ENCODE measurements around the gene DMD. TPM values are rescaled to one million over a fixed set of nuclear protein-coding genes. Genes with fewer than 3 reads are reported as not detected.

The DMD gene
- total RNA-seq, 4 donors from 2014 or later, result 18.7 to 69.5 (median 38.5) TPM

DNA sequence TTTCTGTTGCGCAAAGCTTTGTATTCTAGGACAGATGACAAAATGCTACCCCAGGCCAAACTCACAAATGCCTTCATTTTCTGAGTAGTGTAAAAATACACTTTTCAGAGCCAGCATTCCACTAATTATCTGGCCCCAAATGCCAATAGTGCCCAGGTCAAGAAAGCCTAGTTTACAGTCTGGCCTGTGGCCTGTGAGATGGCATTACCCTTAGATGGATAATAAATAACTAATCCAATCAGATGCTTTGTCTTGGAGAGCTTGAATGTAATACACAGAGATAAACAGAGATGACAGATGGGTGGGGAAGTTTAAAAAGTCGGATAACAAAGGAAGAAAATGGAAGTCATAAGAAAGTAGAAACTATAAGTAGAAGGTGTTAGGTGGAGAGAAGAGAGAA, 1874.9 kb downstream of the DMD start:
- Histone ChIP-seq H3K27ac (no peak overlapping the region), H3K9me3 (no peaks in the 10 kb centered on the region), H3K36me3 (no peaks in the 10 kb centered on the region), H3K4me1 (no peaks in the 10 kb centered on the region), H3K4me3 (no peak overlapping the region), H3K27me3 (no peaks in the 10 kb centered on the region)
- no peak for DNase-seq (ENCODE audit: low spot score in 2 of 2)
- WGBS, result 72% methylated on average over 2 of the region's 2 CpGs
- TF ChIP-seq POLR2A (IDR thresholded peaks at IDR 0.05) (no peak), EP300 (IDR thresholded peaks at IDR 0.05) (no peak), POLR2AphosphoS5 (IDR thresholded peaks at IDR 0.05) (no peak)
- TF ChIP-seq, protein P1, sequence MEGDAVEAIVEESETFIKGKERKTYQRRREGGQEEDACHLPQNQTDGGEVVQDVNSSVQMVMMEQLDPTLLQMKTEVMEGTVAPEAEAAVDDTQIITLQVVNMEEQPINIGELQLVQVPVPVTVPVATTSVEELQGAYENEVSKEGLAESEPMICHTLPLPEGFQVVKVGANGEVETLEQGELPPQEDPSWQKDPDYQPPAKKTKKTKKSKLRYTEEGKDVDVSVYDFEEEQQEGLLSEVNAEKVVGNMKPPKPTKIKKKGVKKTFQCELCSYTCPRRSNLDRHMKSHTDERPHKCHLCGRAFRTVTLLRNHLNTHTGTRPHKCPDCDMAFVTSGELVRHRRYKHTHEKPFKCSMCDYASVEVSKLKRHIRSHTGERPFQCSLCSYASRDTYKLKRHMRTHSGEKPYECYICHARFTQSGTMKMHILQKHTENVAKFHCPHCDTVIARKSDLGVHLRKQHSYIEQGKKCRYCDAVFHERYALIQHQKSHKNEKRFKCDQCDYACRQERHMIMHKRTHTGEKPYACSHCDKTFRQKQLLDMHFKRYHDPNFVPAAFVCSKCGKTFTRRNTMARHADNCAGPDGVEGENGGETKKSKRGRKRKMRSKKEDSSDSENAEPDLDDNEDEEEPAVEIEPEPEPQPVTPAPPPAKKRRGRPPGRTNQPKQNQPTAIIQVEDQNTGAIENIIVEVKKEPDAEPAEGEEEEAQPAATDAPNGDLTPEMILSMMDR (IDR thresholded peaks at IDR 0.05), result no peak

DNA sequence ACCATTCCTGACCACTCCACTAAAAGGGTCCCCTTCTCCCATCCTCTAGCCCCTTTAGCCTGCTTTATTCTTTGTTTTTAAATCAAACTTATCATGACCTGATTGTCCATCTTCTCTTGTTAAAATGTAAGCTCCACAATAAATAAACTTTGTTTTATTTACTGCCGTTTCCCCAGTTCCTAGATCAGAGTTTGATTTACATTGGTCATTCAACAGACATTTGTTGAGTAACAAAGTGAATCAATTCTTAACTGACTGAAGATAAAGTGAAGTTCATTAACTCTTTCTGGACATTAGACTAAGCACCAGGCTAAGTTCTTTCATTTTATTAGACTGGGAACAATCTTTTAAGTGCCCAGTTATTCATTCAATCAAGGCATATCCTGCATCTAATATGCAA, 1876.4 kb downstream of the DMD start:
- Histone ChIP-seq H3K27me3 (no peaks in the 10 kb centered on the region), H3K4me3 (no peak overlapping the region), H3K9me3 (no peaks in the 10 kb centered on the region), H3K36me3 (no peaks in the 10 kb centered on the region), H3K4me1 (no peaks in the 10 kb centered on the region), H3K27ac (no peak overlapping the region)
- TF ChIP-seq POLR2AphosphoS5 (IDR thresholded peaks at IDR 0.05) (no peak), POLR2A (IDR thresholded peaks at IDR 0.05) (no peak), EP300 (IDR thresholded peaks at IDR 0.05) (no peak)
- TF ChIP-seq, protein P1 (IDR thresholded peaks at IDR 0.05), result no peak
- no peak for DNase-seq (ENCODE audit: low spot score in 2 of 2)
- 88% methylated on average over 1 of the region's 1 CpG for WGBS

DNA sequence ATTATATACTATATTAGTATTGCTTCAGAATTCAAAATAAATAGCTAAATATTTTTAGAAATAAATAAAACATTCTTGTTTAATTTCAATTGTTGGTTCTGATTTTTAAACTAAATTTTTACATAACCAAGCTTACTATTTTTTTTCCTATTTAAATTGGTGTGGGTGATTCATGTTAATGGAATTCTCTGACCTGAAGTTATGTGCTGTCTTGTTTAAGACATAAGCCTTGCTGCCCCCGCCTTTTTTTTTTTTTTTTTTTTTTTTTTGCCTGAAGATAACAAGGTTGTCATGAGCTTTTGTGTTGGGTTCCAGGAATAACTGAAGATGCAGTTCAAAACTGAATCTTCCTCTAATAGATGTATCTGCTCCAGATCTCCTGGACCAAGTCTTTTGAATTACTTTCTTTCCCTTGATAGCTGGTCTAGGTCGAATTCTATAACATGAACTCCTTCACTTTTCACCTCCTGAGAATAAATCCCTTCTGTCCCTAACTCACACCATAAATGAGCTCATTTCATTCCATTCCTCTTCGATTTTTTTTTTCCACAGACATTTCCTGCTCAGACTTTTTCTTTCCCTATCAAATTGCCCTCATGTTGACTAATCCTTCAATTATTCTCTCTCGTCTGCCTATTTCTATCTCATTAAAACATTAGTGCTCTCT, 1878.1 kb downstream of the DMD start:
- Histone ChIP-seq H3K27ac (no peak overlapping the region), H3K4me3 (no peak overlapping the region), H3K4me1 (no peaks in the 10 kb centered on the region), H3K9me3 (no peaks in the 10 kb centered on the region), H3K36me3 (no peaks in the 10 kb centered on the region), H3K27me3 (no peaks in the 10 kb centered on the region)
- TF ChIP-seq EP300 (IDR thresholded peaks at IDR 0.05) (no peak), POLR2A (IDR thresholded peaks at IDR 0.05) (no peak), POLR2AphosphoS5 (IDR thresholded peaks at IDR 0.05) (no peak)
- TF ChIP-seq, protein P1 (IDR thresholded peaks at IDR 0.05), result no peak
- no peak for DNase-seq (ENCODE audit: low spot score in 2 of 2)
- WGBS, result 32% methylated on average over 4 of the region's 4 CpGs

DNA sequence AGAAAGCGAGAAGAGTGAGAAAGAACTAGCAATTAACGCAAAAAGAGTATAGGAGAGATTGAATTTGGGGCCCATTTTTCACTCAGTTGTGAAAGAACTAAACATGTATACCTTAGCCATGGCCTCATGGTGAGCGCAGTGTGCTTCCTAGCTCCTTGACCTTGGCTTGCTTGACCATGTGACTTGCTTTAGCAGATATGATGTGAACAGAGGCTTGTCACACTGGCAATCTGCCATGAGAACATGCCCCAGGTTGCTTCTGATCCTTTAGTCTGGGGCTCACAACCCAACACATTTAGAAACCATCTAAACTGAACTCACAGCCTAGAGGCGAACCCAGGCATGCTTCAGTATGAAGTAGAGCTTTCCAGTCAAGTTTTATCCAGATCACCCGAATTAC, 1879.4 kb downstream of the DMD start:
- H3K36me3 ChIP-seq, result no peaks in the 10 kb centered on the region
- DNase-seq (ENCODE audit: low spot score in 2 of 2), result no peak
- TF ChIP-seq, protein P1 (IDR thresholded peaks at IDR 0.05), result no peak
- TF ChIP-seq POLR2AphosphoS5 (IDR thresholded peaks at IDR 0.05), result no peak
- no peak for TF ChIP-seq EP300 (IDR thresholded peaks at IDR 0.05)
- TF ChIP-seq POLR2A (IDR thresholded peaks at IDR 0.05), result no peak
- no peaks in the 10 kb centered on the region for H3K9me3 ChIP-seq
- 70% methylated on average over 5 of the region's 5 CpGs for WGBS
- H3K27ac ChIP-seq, result no peak overlapping the region
- no peaks in the 10 kb centered on the region for H3K4me1 ChIP-seq
- H3K27me3 ChIP-seq, result no peaks in the 10 kb centered on the region
- H3K4me3 ChIP-seq, result no peak overlapping the region

DNA sequence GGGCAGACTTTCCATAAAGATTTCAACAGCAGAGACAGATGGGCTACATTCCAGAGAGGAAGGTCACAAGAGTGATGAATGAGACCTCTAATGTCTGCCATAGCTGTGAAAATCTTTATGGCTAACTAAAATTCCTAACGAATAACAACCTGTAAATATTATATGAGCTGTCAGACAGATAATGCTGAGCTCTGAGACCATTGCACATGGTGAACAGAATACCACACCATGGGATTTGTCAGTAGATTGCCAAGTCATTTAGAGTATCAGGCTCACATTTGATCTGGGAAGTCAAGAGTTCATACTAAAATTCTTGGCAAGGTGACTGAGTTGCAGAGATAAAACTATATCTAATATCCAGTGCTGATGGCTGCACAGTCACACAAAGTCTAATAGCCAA, 1880.3 kb downstream of the DMD start:
- Histone ChIP-seq H3K36me3 (no peaks in the 10 kb centered on the region), H3K27ac (no peak overlapping the region), H3K4me1 (no peaks in the 10 kb centered on the region), H3K9me3 (no peaks in the 10 kb centered on the region), H3K27me3 (no peaks in the 10 kb centered on the region), H3K4me3 (no peak overlapping the region)
- 43% methylated on average over 1 of the region's 1 CpG for WGBS
- no peak for DNase-seq (ENCODE audit: low spot score in 2 of 2)
- TF ChIP-seq EP300 (IDR thresholded peaks at IDR 0.05) (no peak), POLR2A (IDR thresholded peaks at IDR 0.05) (no peak), POLR2AphosphoS5 (IDR thresholded peaks at IDR 0.05) (no peak)
- TF ChIP-seq, protein P1 (IDR thresholded peaks at IDR 0.05), result no peak
